GM23338 (cell line): ENCODE results near the gene FAF1. TPM values are rescaled to one million over a fixed set of nuclear protein-coding genes. Genes with fewer than 3 reads are reported as not detected.

ENCODE experiments used
- ATAC-seq: fragments of 200-7000 bp; cut with Tn5 transposase; 3 replicates; pipeline ENCODE4 v1.9.1; 2020
- DNase-seq: peaks from one replicate; pipeline ENCODE4 v3.0.0-alpha.2; 2015; ENCODE audit warnings: low spot score
- H2AFZ ChIP-seq: fragments of 200-600 bp; sonication (generic); 2 replicates; pipeline ENCODE4 v1.8.0; 2016; ENCODE audit warnings: antibody characterized with exemption, mild to moderate bottlenecking, moderate library complexity
- H3F3A ChIP-seq: fragments of 200-600 bp; sonication (generic); replicated peaks from 2 replicates; pipeline ENCODE4 v1.8.0; 2017; ENCODE audit warnings: antibody characterized with exemption, mixed run types, low read depth
- H3K27ac ChIP-seq: fragments of 200-600 bp; sonication (generic); 2 replicates; pipeline ENCODE4 v1.6.1; 2016; ENCODE audit warnings: low read depth
- H3K27me3 ChIP-seq: fragments of 200-600 bp; sonication (generic); 2 replicates; pipeline ENCODE4 v1.8.0; 2016; ENCODE audit warnings: mild to moderate bottlenecking, mixed run types, moderate library complexity; ENCODE audit not compliant: insufficient read depth
- H3K36me3 ChIP-seq: fragments of 200-600 bp; sonication (generic); 2 replicates; pipeline ENCODE4 v1.8.0; 2016; ENCODE audit warnings: mild to moderate bottlenecking; ENCODE audit not compliant: insufficient read depth
- H3K4me1 ChIP-seq: fragments of 200-600 bp; sonication (generic); 2 replicates; pipeline ENCODE4 v1.8.0; 2016; ENCODE audit warnings: mild to moderate bottlenecking, moderate library complexity; ENCODE audit not compliant: insufficient read depth
- H3K4me2 ChIP-seq: fragments of 200-600 bp; sonication (generic); 2 replicates; pipeline ENCODE4 v1.7.1; 2017; ENCODE audit warnings: mixed run types
- H3K4me3 ChIP-seq: fragments of 200-600 bp; sonication (generic); 2 replicates; pipeline ENCODE4 v1.6.1; 2016; ENCODE audit warnings: mixed run types
- H3K79me2 ChIP-seq: fragments of 200-600 bp; sonication (generic); replicated peaks from 2 replicates; pipeline ENCODE4 v1.8.0; 2017; ENCODE audit warnings: mild to moderate bottlenecking; ENCODE audit not compliant: insufficient read depth
- H3K9me2 ChIP-seq: fragments of 200-600 bp; sonication (generic); 2 replicates; pipeline ENCODE4 v1.8.0; 2017; ENCODE audit not compliant: insufficient read depth
- H4K20me1 ChIP-seq: fragments of 200-600 bp; sonication (generic); replicated peaks from 2 replicates; pipeline ENCODE4 v1.8.0; 2017; ENCODE audit warnings: mild to moderate bottlenecking; ENCODE audit not compliant: insufficient read depth
- H3K27ac Mint-ChIP-seq: 2 replicates; pipeline ENCODE4 v1.8.0; 2020; ENCODE audit warnings: inconsistent platforms, mild to moderate bottlenecking, moderate library complexity, mixed read lengths
- H3K27me3 Mint-ChIP-seq: 3 replicates; pipeline ENCODE4 v1.8.0; 2022; ENCODE audit warnings: low read depth, mild to moderate bottlenecking, moderate library complexity, mixed read lengths, inconsistent platforms; ENCODE audit not compliant: insufficient read depth, poor library complexity
- H3K36me3 Mint-ChIP-seq: 3 replicates; pipeline ENCODE4 v1.8.0; 2021; ENCODE audit warnings: low read depth, mild to moderate bottlenecking, inconsistent platforms, moderate library complexity, mixed read lengths
- H3K4me1 Mint-ChIP-seq: 3 replicates; pipeline ENCODE4 v1.8.0; 2020; ENCODE audit warnings: mild to moderate bottlenecking, inconsistent platforms, mixed read lengths
- H3K4me3 Mint-ChIP-seq: 3 replicates; pipeline ENCODE4 v1.8.0; 2021; ENCODE audit warnings: moderate library complexity, mild to moderate bottlenecking, inconsistent platforms, mixed read lengths
- H3K9me3 Mint-ChIP-seq: 3 replicates; pipeline ENCODE4 v1.8.0; 2020; ENCODE audit warnings: moderate library complexity, mild to moderate bottlenecking, inconsistent platforms, mixed read lengths
- CREB1 ChIP-seq: fragments of 250-450 bp; sonication (Bioruptor Pico); IDR thresholded peaks from 2 replicates; pipeline ENCODE4 v1.5.0; 2020; ENCODE audit warnings: low read depth, mild to moderate bottlenecking, moderate library complexity
- CTCF ChIP-seq, 2 experiments: fragments of 200-600 bp in 1 of 2; sonication (generic) in 1 of 2; conservative IDR thresholded peaks; 2 replicates each; pipeline versions ENCODE4 v1.5.1 to v1.6.1; 2016 to 2017; ENCODE audit warnings: antibody characterized with exemption in 2 of 2, low read depth in 2 of 2, mild to moderate bottlenecking in 2 of 2, moderate library complexity in 1 of 2
- EZH2 ChIP-seq: fragments of 200-600 bp; sonication (generic); IDR thresholded peaks from one replicate; pipeline ENCODE4 v1.8.0; 2017; ENCODE audit warnings: antibody characterized with exemption, mild to moderate bottlenecking, low read depth; ENCODE audit not compliant: unreplicated experiment
- EZH2phosphoT487 ChIP-seq: fragments of 200-600 bp; sonication (generic); IDR thresholded peaks from one replicate; pipeline ENCODE4 v1.8.1; 2018; ENCODE audit warnings: antibody characterized with exemption; ENCODE audit not compliant: unreplicated experiment
- JUNB ChIP-seq: IDR thresholded peaks from one replicate; pipeline ENCODE4 v1.6.1; 2016; ENCODE audit warnings: antibody characterized with exemption; ENCODE audit not compliant: unreplicated experiment
- POLR2AphosphoS5 ChIP-seq: IDR thresholded peaks from 2 replicates; pipeline ENCODE4 v1.6.1; 2016; ENCODE audit warnings: antibody characterized with exemption, low read depth
- REST ChIP-seq: IDR thresholded peaks from one replicate; pipeline ENCODE4 v1.6.1; 2018; ENCODE audit warnings: antibody characterized with exemption; ENCODE audit not compliant: unreplicated experiment
- STAT1 ChIP-seq: IDR thresholded peaks from one replicate; pipeline ENCODE4 v1.6.1; 2016; ENCODE audit warnings: antibody characterized with exemption; ENCODE audit not compliant: unreplicated experiment
- ZNF114 ChIP-seq: fragments of 250-450 bp; sonication (Bioruptor Pico); IDR thresholded peaks from 2 replicates; pipeline ENCODE4 v1.5.0; 2020; ENCODE audit warnings: mild to moderate bottlenecking, moderate library complexity
- ZNF331 ChIP-seq: fragments of 250-450 bp; sonication (Bioruptor Pico); IDR thresholded peaks from 2 replicates; pipeline ENCODE4 v1.5.0; 2020; ENCODE audit warnings: low read depth, mild to moderate bottlenecking, moderate library complexity
- ZNF462 ChIP-seq: fragments of 250-450 bp; sonication (Bioruptor Pico); IDR thresholded peaks from 2 replicates; pipeline ENCODE4 v1.5.0; 2020; ENCODE audit warnings: mild to moderate bottlenecking, moderate library complexity
- polyA plus RNA-seq: library from polyadenylated mRNA; unstranded; fragments of >200 nt; fragmentation: Nextera tagmentation; extraction: Ambion mirVana; gene quantifications from 2 replicates; pipeline ENCODE4 v1.2.1, GENCODE V29; 2016
- total RNA-seq: library from RNA; depleted of rRNA; stranded (reverse); fragments of >200 nt; shearing (Covaris generic); gene quantifications from 2 replicates; pipeline ENCODE4 v1.2.3, GENCODE V29; 2014

FAF1 gene
- total and polyA plus RNA-seq, 2 experiments from 2014 or later = 24.1 to 53.2 TPM

GRCh38 chr1:50548243-50548642, 411.8 kb downstream of the FAF1 start:
- Histone ChIP-seq H3K9me2 (no peaks in the 10 kb centered on the region), H3K27me3 (no peaks in the 10 kb centered on the region), H3K27ac (no peak overlapping the region), H2AFZ (no peak overlapping the region), H3K4me2 (no peak overlapping the region), H3K4me3 (no peak overlapping the region), H3F3A (no peaks in the 10 kb centered on the region), H4K20me1 (no peaks in the 10 kb centered on the region), H3K36me3 (no peaks in the 10 kb centered on the region), H3K4me1 (no peaks in the 10 kb centered on the region), H3K79me2 (no peaks in the 10 kb centered on the region)
- H3K4me3 Mint-ChIP-seq = no peak overlapping the region
- H3K27me3 Mint-ChIP-seq = no peaks in the 10 kb centered on the region
- no peaks in the 10 kb centered on the region for H3K4me1 Mint-ChIP-seq
- no peaks in the 10 kb centered on the region for H3K36me3 Mint-ChIP-seq
- no peak overlapping the region for H3K27ac Mint-ChIP-seq
- TF ChIP-seq ZNF114 (no peak), JUNB (no peak), EZH2phosphoT487 (no peak), ZNF462 (no peak), ZNF331 (CRISPR knock-in tag) (no peak), CTCF (conservative IDR thresholded peaks at IDR 0.05; ENCODE audit: low read depth in 2 of 2) (no peak), CREB1 (no peak), POLR2AphosphoS5 (no peak), STAT1 (no peak), EZH2 (no peak), REST (no peak)
- no peaks in the 10 kb centered on the region for H3K9me3 Mint-ChIP-seq
- no peak for ATAC-seq
- DNase-seq = no peak
